GM04504 (cell line): ENCODE results near the gene NLRP10.

ENCODE experiments used
- DNase-seq: peaks from one replicate; pipeline ENCODE4 v3.0.0-alpha.2; 2012; ENCODE audit warnings: low read depth

NLRP10 gene

GRCh38 chr11:7973011-7973410, 7.8 kb upstream of the NLRP10 start:
- DNase-seq: no peak

GRCh38 chr11:7971846-7972245, 6.6 kb upstream of the NLRP10 start:
- DNase-seq: no peak

- DNase-seq: no peak
Observed at GRCh38 chr11:7969756-7970646, 4.8 kb upstream of the NLRP10 start.

GRCh38 chr11:7968686-7969085, 3.4 kb upstream of the NLRP10 start:
- DNase-seq: no peak

DNA sequence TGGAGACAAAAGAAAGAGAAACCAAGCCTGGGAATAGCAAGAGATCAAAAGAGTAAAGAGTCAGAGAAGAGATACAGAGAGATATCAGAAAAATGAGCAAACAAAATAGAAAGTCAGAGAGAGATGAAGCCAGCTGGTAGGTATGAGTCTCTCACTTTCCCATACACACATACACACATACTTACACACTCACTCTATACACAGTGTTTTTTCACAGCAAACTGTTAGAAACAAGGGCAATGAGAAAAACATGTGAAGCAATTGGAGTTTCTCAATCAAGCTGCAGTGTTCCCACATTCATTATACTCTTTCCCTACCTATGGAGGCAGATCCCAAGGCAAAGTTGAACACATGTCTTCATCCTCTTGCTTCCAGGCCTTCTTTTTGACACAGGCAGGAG, 2.6 kb upstream of the NLRP10 start:
- no peak for DNase-seq

GRCh38 chr11:7967097-7967496, 1.9 kb upstream of the NLRP10 start:
- no peak for DNase-seq

GRCh38 chr11:7964873-7965272, 374 bp downstream of the NLRP10 start:
- DNase-seq: no peak

DNA sequence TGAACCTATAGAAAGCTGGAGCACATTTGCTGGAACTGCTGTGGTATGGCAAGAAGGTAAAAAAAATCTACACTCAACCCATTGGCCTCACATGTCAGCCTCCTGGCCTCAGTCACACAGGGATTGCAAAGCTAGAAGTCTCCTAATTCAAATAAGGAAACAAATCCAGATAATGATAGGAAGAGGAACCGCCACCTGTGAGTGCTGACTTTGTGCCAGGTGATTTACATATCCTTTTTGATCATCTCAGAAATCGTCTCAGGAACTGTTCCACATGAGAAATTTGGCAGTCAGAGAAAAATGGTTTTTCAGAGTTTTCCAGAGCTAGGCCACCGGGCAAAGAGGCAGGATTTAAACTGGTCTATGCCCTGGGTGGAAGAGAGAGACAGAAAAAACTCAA, 986 bp downstream of the NLRP10 start:
- DNase-seq: no peak

GRCh38 chr11:7955191-7955590, 10.1 kb downstream of the NLRP10 start:
- DNase-seq: no peak

DNA sequence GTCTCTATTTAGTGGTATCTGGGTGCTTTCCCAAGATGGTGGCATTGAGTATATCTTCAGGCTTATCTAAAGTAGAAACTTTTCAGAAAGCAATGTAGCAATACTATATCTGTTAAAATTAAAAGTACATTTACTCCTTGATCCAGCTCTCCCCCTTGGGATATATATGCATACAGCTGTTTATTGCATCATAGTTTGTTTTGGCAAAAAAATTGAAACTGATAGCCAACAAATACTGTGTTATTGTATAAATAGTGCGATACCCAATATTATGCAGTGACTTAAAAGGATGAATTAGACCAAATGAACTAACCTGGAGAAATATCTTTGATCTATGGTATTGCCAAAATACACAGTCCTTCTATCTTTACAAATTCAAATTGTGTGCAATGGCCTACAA, 15.3 kb downstream of the NLRP10 start:
- no peak for DNase-seq

GRCh38 chr11:7944123-7944522, 21.1 kb downstream of the NLRP10 start:
- DNase-seq: no peak

DNA sequence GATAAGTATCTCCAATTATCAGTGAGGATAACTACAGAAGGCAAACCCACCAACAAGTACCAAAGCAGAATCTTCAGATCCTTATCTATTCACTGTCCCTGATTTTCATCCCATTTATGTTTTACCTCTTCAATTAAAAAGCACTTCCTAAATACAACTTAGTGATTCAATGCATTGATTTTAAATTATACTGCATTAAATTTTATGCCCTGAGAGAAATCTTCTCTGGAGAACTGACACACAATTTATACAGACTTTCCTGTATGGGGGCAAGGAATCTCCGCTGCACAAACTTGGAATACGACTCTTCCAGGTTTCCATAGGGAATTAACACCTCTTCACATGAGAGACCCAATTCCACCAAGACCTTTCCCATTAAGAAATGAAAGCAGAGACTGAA, 23.6 kb downstream of the NLRP10 start, which contains the start of gene OR10A3:
TSS of gene OR10A3 (minus strand) at position 101 of the 400 bp plus-strand sequence. CDS start 2,188 bp downstream, outside the sequence.
- no peak for DNase-seq

- DNase-seq: no peak
Observed at GRCh38 chr11:7941146-7941545, 24.1 kb downstream of the NLRP10 start.

- DNase-seq: no peak
Observed at GRCh38 chr11:7936615-7937014, 28.6 kb downstream of the NLRP10 start.

- no peak for DNase-seq
Observed at GRCh38 chr11:7931168-7931567, 34.1 kb downstream of the NLRP10 start, which contains the start of gene OR10A6. Gene OR10A6, minus strand, starts transcription at chr11:7931268. Its CDS starts 2,606 bp downstream, at chr11:7928662.

DNA sequence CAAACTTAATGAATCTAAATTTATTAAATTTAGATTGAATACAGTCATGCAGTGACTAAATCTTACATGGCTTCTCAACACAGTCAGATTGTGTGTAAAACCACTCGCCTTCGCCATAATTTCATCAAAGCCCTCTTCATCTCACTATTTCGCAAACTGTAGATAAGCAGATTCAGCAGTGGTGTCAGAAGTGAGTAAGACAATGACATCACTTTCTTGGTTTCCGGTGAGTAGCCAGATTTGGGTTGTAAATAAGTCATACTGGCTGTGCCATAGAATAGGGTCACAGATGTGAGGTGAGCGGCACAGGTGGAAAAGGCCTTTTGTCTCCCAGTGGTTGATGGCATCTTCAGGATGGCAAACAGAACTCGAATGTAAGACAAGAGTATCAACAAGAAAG, 37.6 kb downstream of the NLRP10 start:
- no peak for DNase-seq

DNA sequence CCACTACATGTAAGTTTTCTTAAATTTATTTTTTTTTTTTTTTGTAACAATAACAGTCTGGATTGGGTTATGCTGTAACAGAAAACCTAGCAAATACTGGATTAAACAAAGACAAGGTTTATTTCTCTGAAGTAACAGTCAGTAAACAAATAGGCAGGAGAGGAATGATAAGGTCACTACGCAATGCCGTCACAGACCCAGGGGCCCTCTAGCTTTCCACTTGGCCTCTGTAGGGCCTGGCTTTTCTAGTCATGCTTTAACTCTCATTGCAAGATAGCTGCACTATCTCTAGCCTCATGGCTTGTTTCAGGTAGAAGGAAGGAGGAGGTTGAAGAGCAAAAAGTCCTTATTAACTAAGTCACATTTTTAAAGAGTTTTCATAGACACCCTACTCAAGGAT, 40.7 kb downstream of the NLRP10 start:
- no peak for DNase-seq

DNA sequence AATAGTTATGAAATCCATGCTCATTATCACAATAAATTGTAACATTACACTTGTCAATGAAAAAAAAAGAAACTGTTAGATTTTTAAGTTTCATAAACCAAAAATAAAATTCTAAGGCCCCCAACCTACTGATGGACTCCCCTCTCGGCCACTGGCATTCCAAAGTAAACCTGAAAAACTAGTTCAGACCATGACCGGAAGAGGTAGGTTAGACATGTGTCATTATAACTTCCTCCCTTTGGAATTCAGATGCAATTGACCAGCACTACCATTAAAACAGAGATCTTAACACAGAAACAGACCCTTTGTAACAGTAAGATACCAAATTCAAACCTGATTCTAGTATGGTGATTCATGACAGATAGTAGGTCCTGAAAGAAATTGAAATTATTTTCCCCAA, 47.1 kb downstream of the NLRP10 start:
- DNase-seq: no peak
